Measurements from ENCODE around the gene MMRN2.
"Not testable (repeated sequence)": the region's sequence is repeated elsewhere in the genome, so short reads cannot be mapped to it uniquely, and the experiment has no call there.

Gene MMRN2

GRCh38 chr10:86941991-86942421 lies 15.4 kb downstream of the MMRN2 start:
- DNase-seq (ENCODE audit: low spot score), result no peak

- DNase-seq (ENCODE audit: low spot score), result no peak
Measured at GRCh38 chr10:86941426-86941825, 16.0 kb downstream of the MMRN2 start.

- DNase-seq (ENCODE audit: low spot score), result no peak
Measured at GRCh38 chr10:86940677-86941076, 16.7 kb downstream of the MMRN2 start.

GRCh38 chr10:86940076-86940475 lies 17.3 kb downstream of the MMRN2 start:
- not testable (repeated sequence) for DNase-seq (ENCODE audit: low spot score)

GRCh38 chr10:86938260-86938659 lies 19.2 kb downstream of the MMRN2 start:
- DNase-seq (ENCODE audit: low spot score), result no peak

- no peak for DNase-seq (ENCODE audit: low spot score)
Measured at GRCh38 chr10:86937502-86938154, 19.8 kb downstream of the MMRN2 start.

GRCh38 chr10:86936661-86937501 lies 20.5 kb downstream of the MMRN2 start:
- no peak for DNase-seq (ENCODE audit: low spot score)

- not testable (repeated sequence) for DNase-seq (ENCODE audit: low spot score)
Measured at GRCh38 chr10:86934162-86934711, 23.2 kb downstream of the MMRN2 start.

GRCh38 chr10:86932674-86933073 lies 24.7 kb downstream of the MMRN2 start:
- no peak for DNase-seq (ENCODE audit: low spot score)

GRCh38 chr10:86931872-86932271 lies 25.5 kb downstream of the MMRN2 start:
- no peak for DNase-seq (ENCODE audit: low spot score)

GRCh38 chr10:86929468-86930380 lies 27.7 kb downstream of the MMRN2 start:
- DNase-seq (ENCODE audit: low spot score), result no peak

- DNase-seq (ENCODE audit: low spot score), result no peak
Measured at GRCh38 chr10:86922553-86922961, 34.9 kb downstream of the MMRN2 start.

- DNase-seq (ENCODE audit: low spot score), result no peak
Measured at GRCh38 chr10:86918022-86918471, 39.4 kb downstream of the MMRN2 start.

GRCh38 chr10:86914734-86915133 lies 42.7 kb downstream of the MMRN2 start:
- DNase-seq (ENCODE audit: low spot score), result no peak

- DNase-seq (ENCODE audit: low spot score), result no peak
Measured at GRCh38 chr10:86905429-86905828, 52.0 kb downstream of the MMRN2 start.

GRCh38 chr10:86904600-86904999 lies 52.8 kb downstream of the MMRN2 start:
- DNase-seq (ENCODE audit: low spot score), result no peak

GRCh38 chr10:86900955-86901354 lies 56.5 kb downstream of the MMRN2 start:
- peak; percentile 86 for DNase-seq (ENCODE audit: low spot score)

GRCh38 chr10:86899670-86900276 lies 57.6 kb downstream of the MMRN2 start:
- peak; percentile 85 for DNase-seq (ENCODE audit: low spot score)

- DNase-seq (ENCODE audit: low spot score), result no peak
Measured at GRCh38 chr10:86899132-86899531, 58.3 kb downstream of the MMRN2 start.

- DNase-seq (ENCODE audit: low spot score), result no peak
Measured at GRCh38 chr10:86898511-86898910, 58.9 kb downstream of the MMRN2 start.

- DNase-seq (ENCODE audit: low spot score), result no peak
Measured at GRCh38 chr10:86889997-86890396, 67.4 kb downstream of the MMRN2 start.

All from pons (tissue), 1 donor.